T-cell (primary cell): Measurements from ENCODE around the gene MAP3K9. TPM values are rescaled to one million over a fixed set of nuclear protein-coding genes. Genes with fewer than 3 reads are reported as not detected.

ENCODE experiments used
- ATAC-seq, 4 experiments: fragments of 200-7000 bp in 3 of 4; fragments of 150-1000 bp in 1 of 4; cut with Tn5 transposase; replicated peaks in 1 of 4; 1 replicate in 3 of 4; 2 replicates in 1 of 4; pipeline ENCODE4 v1.10.0; 2021; ENCODE audit warnings: moderate library complexity in 3 of 4, mild to moderate bottlenecking in 2 of 4, moderate number of reproducible peaks in 1 of 4
- CTCF ChIA-PET, 2 donors: fragments of 300-600 bp; sonication (Branson Sonifier 250); formaldehyde crosslinking; loops; one replicate each; lab custom pipeline; 2022; ENCODE audit warnings: antibody characterized with exemption in 2 of 2; lab: Charles Lee
- POLR2A ChIA-PET, 2 donors: fragments of 300-600 bp; sonication (Branson Sonifier 250); formaldehyde crosslinking; loops; one replicate each; lab custom pipeline; 2022; ENCODE audit warnings: antibody characterized with exemption in 2 of 2; lab: Charles Lee
- DNase-seq, 35 experiments: peaks; one replicate each; pipeline versions ENCODE4 v3.0.0 to v3.0.0-alpha.2; 2013 to 2023
- H3K27ac ChIP-seq: one replicate; pipeline ENCODE4 v1.5.1; 2013; ENCODE audit warnings: low read length
- H3K27me3 ChIP-seq, 2 experiments: replicated peaks in 1 of 2; 1 replicate in 1 of 2; 2 replicates in 1 of 2; pipeline versions ENCODE4 v1.6.1 to v1.7.0; 2013; ENCODE audit warnings: low read length in 1 of 2, mixed read lengths in 1 of 2; ENCODE audit not compliant: control insufficient read depth in 2 of 2, insufficient read depth in 2 of 2; ENCODE audit errors: extremely low read depth in 1 of 2
- H3K36me3 ChIP-seq, 2 donors: 1 replicate in 1 of 2; 2 replicates in 1 of 2; pipeline versions ENCODE4 v1.6.1 to v1.7.0; 2013; ENCODE audit warnings: low read length in 1 of 2; ENCODE audit not compliant: control insufficient read depth in 2 of 2, insufficient read depth in 1 of 2; ENCODE audit errors: extremely low read depth in 1 of 2
- H3K4me1 ChIP-seq, 2 experiments: 1 replicate in 1 of 2; 2 replicates in 1 of 2; pipeline versions ENCODE4 v1.6.1 to v1.7.0; 2013; ENCODE audit warnings: low read length in 2 of 2, mixed read lengths in 1 of 2; ENCODE audit not compliant: insufficient read depth in 2 of 2, control insufficient read depth in 1 of 2; ENCODE audit errors: extremely low read depth in 1 of 2
- H3K4me3 ChIP-seq, 2 donors: 1 replicate in 1 of 2; 2 replicates in 1 of 2; pipeline versions ENCODE4 v1.5.1 to v1.7.0; 2013; ENCODE audit warnings: mild to moderate bottlenecking in 2 of 2, low read length in 1 of 2, moderate library complexity in 1 of 2; ENCODE audit not compliant: control insufficient read depth in 1 of 2; ENCODE audit errors: extremely low read depth in 1 of 2
- H3K9me3 ChIP-seq: 2 replicates; pipeline ENCODE4 v1.7.0; 2013
- H3K27ac Mint-ChIP-seq, 2 donors: one replicate each; pipeline ENCODE4 v1.8.0; 2020 to 2021; ENCODE audit warnings: mild to moderate bottlenecking in 2 of 2, mixed read lengths in 2 of 2
- H3K27me3 Mint-ChIP-seq, 2 donors: one replicate each; pipeline ENCODE4 v1.8.0; 2021 to 2022; ENCODE audit warnings: mixed read lengths in 2 of 2
- H3K36me3 Mint-ChIP-seq: one replicate; pipeline ENCODE4 v1.8.0; 2021; ENCODE audit warnings: mixed read lengths
- H3K4me1 Mint-ChIP-seq, 3 donors: one replicate each; pipeline ENCODE4 v1.8.0; 2020 to 2022; ENCODE audit warnings: mixed read lengths in 3 of 3, mild to moderate bottlenecking in 1 of 3
- H3K4me3 Mint-ChIP-seq, 3 donors: one replicate each; pipeline ENCODE4 v1.8.0; 2020 to 2022; ENCODE audit warnings: mild to moderate bottlenecking in 3 of 3, mixed read lengths in 3 of 3, moderate library complexity in 3 of 3
- H3K9me3 Mint-ChIP-seq, 3 donors: one replicate each; pipeline ENCODE4 v1.8.0; 2020 to 2022; ENCODE audit warnings: mixed read lengths in 3 of 3
- WGBS: methylation state at CpG from one replicate; pipeline ENCODE4 v1.1.5; 2013; ENCODE audit warnings: missing lambda C conversion rate; ENCODE audit not compliant: insufficient coverage; 5-methylcytosine and 5-hydroxymethylcytosine counted together
- total RNA-seq, 35 experiments: library from RNA in 6 of 35; stranded (reverse) in 6 of 35; fragments of 120-200 nt in 1 of 35; gene quantifications; one replicate each; pipeline versions ENCODE4 v1.2.1 to v1.2.4 and lab custom pipeline; 2013 to 2026

MAP3K9 gene
- total RNA-seq, 5 donors from 2014 or later (not counting 1 experiment from before 2014, with no cell fraction given): 4.8 to 7.0 (median 6.6) TPM

DNA sequence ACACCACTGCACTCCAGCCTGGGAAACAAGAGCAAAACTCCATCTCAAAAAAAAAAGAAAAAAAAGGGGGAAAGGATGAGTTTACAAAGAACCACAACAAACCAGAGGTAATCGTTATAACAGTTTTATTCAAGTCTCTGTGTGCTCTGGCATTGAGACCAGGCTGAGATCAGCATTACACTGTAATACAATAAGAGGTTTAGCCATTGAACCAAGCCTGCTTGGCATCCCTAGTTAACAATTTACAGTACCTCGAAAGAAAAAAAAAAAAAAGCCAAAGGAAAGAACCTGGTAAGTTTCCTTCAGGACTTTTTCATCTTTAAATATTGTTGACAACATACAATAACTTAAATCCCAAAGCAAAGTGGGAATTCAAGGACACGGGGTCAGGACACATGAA lies 86.9 kb downstream of the MAP3K9 start:
- H3K27me3 ChIP-seq: no peaks in the 10 kb centered on the region
- no peaks in the 10 kb centered on the region for H3K9me3 ChIP-seq
- H3K27ac ChIP-seq: no peak overlapping the region
- Mint-ChIP-seq H3K27me3 (no peaks in the 10 kb centered on the region), H3K4me3 (no peak overlapping the region), H3K4me1 (no peaks in the 10 kb centered on the region), H3K9me3 (no peaks in the 10 kb centered on the region), H3K27ac (no peak overlapping the region), H3K36me3 (no peaks in the 10 kb centered on the region)
- ATAC-seq: no peak
- H3K4me3 ChIP-seq: no peak overlapping the region
- no peaks in the 10 kb centered on the region for H3K36me3 ChIP-seq
- no peak for DNase-seq
- ChIA-PET POLR2A (no interaction called here), CTCF (no interaction called here)
- no peaks in the 10 kb centered on the region for H3K4me1 ChIP-seq
- WGBS: no CpG with 5 or more reads among the region's 3 CpGs

DNA sequence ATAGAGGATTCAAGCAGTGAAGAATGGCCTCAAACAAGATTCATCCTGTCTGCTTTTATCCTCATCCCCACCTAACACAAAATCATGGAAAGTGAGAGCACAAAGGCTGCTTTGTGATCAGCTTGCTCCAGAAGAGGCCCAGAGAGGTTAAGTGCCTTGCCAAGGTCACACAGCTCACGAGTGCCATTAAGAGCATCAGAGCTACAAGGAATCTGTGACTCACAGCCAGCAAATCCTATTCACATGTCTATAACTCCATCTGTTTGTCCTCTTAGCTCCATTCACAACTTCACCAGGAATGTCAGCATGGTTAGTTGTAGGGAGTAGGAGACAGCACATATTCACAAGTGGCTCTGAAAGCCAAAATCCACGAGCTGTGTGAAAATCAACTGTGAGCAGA lies 87.8 kb downstream of the MAP3K9 start:
- Histone ChIP-seq H3K36me3 (no peaks in the 10 kb centered on the region), H3K27me3 (no peaks in the 10 kb centered on the region), H3K4me3 (no peak overlapping the region), H3K4me1 (no peaks in the 10 kb centered on the region), H3K9me3 (no peaks in the 10 kb centered on the region), H3K27ac (no peak overlapping the region)
- no peak overlapping the region for H3K27ac Mint-ChIP-seq
- WGBS: 100% methylated on average over 1 of the region's 2 CpGs
- H3K27me3 Mint-ChIP-seq: no peaks in the 10 kb centered on the region
- ATAC-seq (no peak), DNase-seq (no peak)
- POLR2A ChIA-PET: no interaction called here
- no peaks in the 10 kb centered on the region for H3K9me3 Mint-ChIP-seq
- no peaks in the 10 kb centered on the region for H3K4me1 Mint-ChIP-seq
- H3K36me3 Mint-ChIP-seq: no peaks in the 10 kb centered on the region
- CTCF ChIA-PET: no interaction called here
- H3K4me3 Mint-ChIP-seq: no peak overlapping the region

DNA sequence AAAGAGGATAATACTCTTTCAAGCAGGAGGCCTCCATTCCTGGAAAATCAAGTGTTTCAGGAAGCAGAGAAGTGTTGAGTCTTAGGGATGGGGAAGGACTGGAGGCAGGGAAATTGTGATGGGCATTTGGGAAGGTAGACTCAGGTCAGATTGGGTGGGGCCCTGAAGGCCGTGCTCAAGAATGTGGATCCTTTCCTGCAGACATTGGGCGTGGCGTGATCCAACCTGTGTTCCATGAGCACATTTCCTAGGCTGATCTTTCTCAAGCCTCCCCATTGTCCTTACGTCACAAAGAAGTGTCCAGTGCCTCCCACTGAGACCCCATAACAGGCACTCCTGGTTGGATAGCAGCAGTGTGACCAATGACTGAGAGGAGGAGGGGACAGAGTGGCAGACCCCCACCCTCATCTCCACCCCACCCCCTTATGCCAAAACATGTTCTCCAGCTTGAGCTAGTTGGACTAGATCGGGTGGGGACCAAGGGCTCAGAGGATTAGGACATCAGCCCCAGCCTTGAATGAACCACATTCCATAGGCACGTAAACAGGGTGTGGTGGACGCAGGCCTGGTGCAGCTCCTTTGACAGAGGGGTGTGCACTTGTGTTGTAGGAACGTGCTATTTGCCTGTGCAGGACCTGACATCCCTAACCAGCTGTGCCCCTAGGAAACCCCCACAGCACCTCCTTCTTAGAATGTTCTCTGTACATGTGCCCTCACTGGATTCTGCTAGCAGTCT lies 90.8 kb downstream of the MAP3K9 start:
- ChIA-PET POLR2A (no interaction called here), CTCF (no interaction called here)
- H3K27me3 ChIP-seq: peaks cover 0 to 4% of the 10 kb centered on the region in 2 experiments
- H3K36me3 Mint-ChIP-seq: no peaks in the 10 kb centered on the region
- no peak overlapping the region for H3K27ac Mint-ChIP-seq
- no peak overlapping the region for H3K4me3 ChIP-seq
- peaks cover 0 to 3% of the 10 kb centered on the region in 2 experiments for H3K4me1 ChIP-seq
- H3K4me3 Mint-ChIP-seq: no peak overlapping the region
- H3K27ac ChIP-seq: no peak overlapping the region
- H3K27me3 Mint-ChIP-seq: peaks cover 3 to 5% of the 10 kb centered on the region in 2 donors
- no peaks in the 10 kb centered on the region for H3K9me3 ChIP-seq
- ATAC-seq: no peak
- WGBS: 73% methylated on average over 4 of the region's 8 CpGs
- no peak for DNase-seq
- no peaks in the 10 kb centered on the region for H3K36me3 ChIP-seq
- H3K9me3 Mint-ChIP-seq: no peaks in the 10 kb centered on the region
- peaks cover 2 to 7% (median 3%) of the 10 kb centered on the region in 3 donors for H3K4me1 Mint-ChIP-seq

DNA sequence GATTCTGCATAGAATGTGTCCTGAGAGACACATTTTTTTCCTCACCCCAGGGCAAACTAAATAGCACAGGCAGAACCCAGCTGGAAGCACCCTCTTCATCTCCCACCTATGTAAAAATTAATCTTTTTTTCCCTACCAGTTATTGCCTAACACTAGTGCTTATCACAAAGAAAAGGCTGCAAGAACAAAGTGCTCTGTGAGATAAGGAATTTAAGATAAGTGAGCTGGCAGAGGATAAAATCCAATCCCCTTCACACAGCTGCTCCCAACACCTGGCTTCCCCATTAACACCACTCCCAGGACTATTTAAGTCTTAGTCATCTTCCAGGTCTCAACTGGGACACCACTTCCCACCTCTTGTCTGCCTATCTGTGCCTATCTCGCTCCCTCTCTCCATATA lies 92.4 kb downstream of the MAP3K9 start:
- DNase-seq: no peak
- Mint-ChIP-seq H3K27me3 (peaks cover 3 to 5% of the 10 kb centered on the region in 2 donors), H3K36me3 (no peaks in the 10 kb centered on the region), H3K9me3 (no peaks in the 10 kb centered on the region), H3K4me3 (no peak overlapping the region), H3K4me1 (peaks cover 2 to 7% (median 3%) of the 10 kb centered on the region in 3 donors), H3K27ac (no peak overlapping the region)
- H3K36me3 ChIP-seq: no peaks in the 10 kb centered on the region
- H3K27me3 ChIP-seq: peaks cover 0 to 4% of the 10 kb centered on the region in 2 experiments
- H3K9me3 ChIP-seq: no peaks in the 10 kb centered on the region
- ChIA-PET CTCF (interaction anchor here in 1 of 2 donors (0.5 kb wide), 1 partner anchor 108 kb away, joined by 5 read pairs; no protein-coding TSS in a partner anchor), POLR2A (no interaction called here)
- WGBS: no CpG with 5 or more reads among the region's 1 CpG
- no peak for ATAC-seq
- no peak overlapping the region for H3K27ac ChIP-seq
- H3K4me1 ChIP-seq: peaks cover 0 to 3% of the 10 kb centered on the region in 2 experiments
- no peak overlapping the region for H3K4me3 ChIP-seq

DNA sequence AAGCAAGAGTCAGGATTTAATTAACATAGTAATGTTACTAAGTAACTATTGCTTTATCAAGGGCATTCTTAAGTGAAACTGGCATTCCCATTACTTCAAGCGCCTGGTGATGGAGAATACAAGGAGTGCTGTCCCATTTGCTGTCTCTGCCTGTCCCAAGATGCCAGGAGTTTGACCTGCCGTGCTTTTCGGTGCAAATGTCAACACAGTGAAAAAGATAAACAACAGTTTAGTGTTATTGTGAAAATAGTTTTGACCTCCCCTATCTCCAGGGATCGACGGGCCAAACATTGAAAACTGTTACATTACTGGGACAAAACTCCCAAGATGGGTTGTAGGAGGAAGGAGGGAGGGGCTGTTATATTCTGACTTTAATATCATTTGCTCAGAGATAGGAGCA lies 92.8 kb downstream of the MAP3K9 start:
- H3K4me3 ChIP-seq: no peak overlapping the region
- H3K27ac ChIP-seq: no peak overlapping the region
- POLR2A ChIA-PET: no interaction called here
- CTCF ChIA-PET: interaction anchor here (0.6 to 0.9 kb wide), 3 partner anchors 86 to 1735 kb away, joined by 5 to 8 read pairs (median 5); no protein-coding TSS in a partner anchor
- Mint-ChIP-seq H3K4me3 (no peak overlapping the region), H3K4me1 (peaks cover 2 to 7% (median 3%) of the 10 kb centered on the region in 3 donors), H3K36me3 (no peaks in the 10 kb centered on the region), H3K9me3 (no peaks in the 10 kb centered on the region), H3K27me3 (peaks cover 3 to 5% of the 10 kb centered on the region in 2 donors), H3K27ac (no peak overlapping the region)
- H3K9me3 ChIP-seq: no peaks in the 10 kb centered on the region
- no peak for ATAC-seq
- H3K4me1 ChIP-seq: peaks cover 0 to 3% of the 10 kb centered on the region in 2 experiments
- WGBS: 67% methylated on average over 1 of the region's 5 CpGs
- no peak for DNase-seq
- peaks cover 0 to 4% of the 10 kb centered on the region in 2 experiments for H3K27me3 ChIP-seq
- no peaks in the 10 kb centered on the region for H3K36me3 ChIP-seq

DNA sequence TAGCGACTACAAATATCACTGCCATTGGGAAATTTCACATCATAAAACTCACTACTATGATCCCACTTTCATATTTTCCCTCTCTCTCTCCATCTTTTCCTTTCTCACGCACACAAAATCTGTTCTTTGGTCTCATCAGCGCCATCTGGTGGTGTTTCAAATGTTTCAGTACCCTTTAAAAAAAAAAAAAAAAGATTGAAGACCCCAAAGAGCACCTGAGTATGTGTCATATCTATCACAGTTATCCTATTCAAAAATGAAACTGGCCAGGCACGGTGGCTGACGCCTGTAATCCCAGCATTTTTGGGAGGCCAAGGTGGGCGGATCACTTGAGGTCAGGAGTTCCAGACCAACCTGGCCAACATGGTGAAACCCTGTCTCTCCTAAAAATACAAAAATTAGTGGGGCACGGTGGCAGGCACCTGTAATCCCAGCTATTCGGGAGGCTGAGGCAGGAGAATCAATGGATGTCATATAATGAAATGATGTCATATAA lies 95.2 kb downstream of the MAP3K9 start:
- CTCF ChIA-PET: interaction anchor here (0.6 to 3.2 kb wide), 6 partner anchors 23 to 114 kb away, joined by 3 to 24 read pairs (median 4); partner anchors contain the start of gene MED6 (in 1 of the 2)
- DNase-seq (peak in 28 of 35 experiments; percentile 8 to 85 (median 28)), ATAC-seq (no peak)
- H3K27me3 ChIP-seq: peaks cover 0 to 4% of the 10 kb centered on the region in 2 experiments
- no peak overlapping the region for H3K4me3 ChIP-seq
- H3K4me1 ChIP-seq: peaks cover 0 to 3% of the 10 kb centered on the region in 2 experiments
- H3K36me3 ChIP-seq: no peaks in the 10 kb centered on the region
- WGBS: 10% methylated on average over 3 of the region's 8 CpGs
- Mint-ChIP-seq H3K27ac (no peak overlapping the region), H3K4me3 (no peak overlapping the region), H3K27me3 (peaks cover 3 to 5% of the 10 kb centered on the region in 2 donors), H3K4me1 (peaks cover 2 to 7% (median 3%) of the 10 kb centered on the region in 3 donors), H3K36me3 (no peaks in the 10 kb centered on the region), H3K9me3 (no peaks in the 10 kb centered on the region)
- POLR2A ChIA-PET: interaction anchor here in 1 of 2 donors (0.7 kb wide), 1 partner anchor 335 kb away, joined by 4 read pairs; no protein-coding TSS in a partner anchor
- no peaks in the 10 kb centered on the region for H3K9me3 ChIP-seq
- H3K27ac ChIP-seq: no peak overlapping the region
